HepG2 (cell line): ENCODE results near the gene TRA2B. TPM values are rescaled to one million over a fixed set of nuclear protein-coding genes. Genes with fewer than 3 reads are reported as not detected.

Experiments
- ATF1 ChIP-seq: IDR thresholded peaks from 2 replicates; pipeline ENCODE4 v1.6.1; 2016; ENCODE audit warnings: mild to moderate bottlenecking, control low read depth
- CBX5 ChIP-seq: sonication (generic); formaldehyde crosslinking; IDR thresholded peaks from 2 replicates; pipeline ENCODE4 v1.4.0; 2020; ENCODE audit warnings: missing genetic modification reagents, borderline replicate concordance
- FOSL2 ChIP-seq: sonication (generic); formaldehyde crosslinking; IDR thresholded peaks from 2 replicates; pipeline ENCODE4 v1.4.0; 2020; ENCODE audit warnings: missing genetic modification reagents
- GABPB1 ChIP-seq: IDR thresholded peaks from 2 replicates; pipeline ENCODE4 v1.6.1; 2016; ENCODE audit warnings: mild to moderate bottlenecking, missing genetic modification reagents, moderate library complexity, missing compliant biosample characterization
- JUN ChIP-seq: sonication (generic); formaldehyde crosslinking; IDR thresholded peaks from 2 replicates; pipeline ENCODE4 v1.4.0; 2020; ENCODE audit warnings: mild to moderate bottlenecking, missing genetic modification reagents
- KDM6A ChIP-seq: IDR thresholded peaks from 2 replicates; pipeline ENCODE4 v1.6.1; 2016; ENCODE audit warnings: low read depth
- MAZ ChIP-seq, 2 experiments: sonication (generic) in 1 of 2; formaldehyde crosslinking in 1 of 2; IDR thresholded peaks; 2 replicates each; pipeline versions ENCODE4 v1.5.0 to v1.6.1; 2012 to 2020; ENCODE audit warnings: low read depth in 2 of 2, mild to moderate bottlenecking in 2 of 2, borderline replicate concordance in 1 of 2, improper control_type of control experiment in 1 of 2, low read length in 1 of 2, missing genetic modification reagents in 1 of 2, moderate library complexity in 1 of 2
- RAD51 ChIP-seq: fragments of 450-650 bp; IDR thresholded peaks from 2 replicates; pipeline ENCODE4 v1.6.1; 2016; ENCODE audit warnings: borderline replicate concordance
- RFX5 ChIP-seq: IDR thresholded peaks from 2 replicates; pipeline ENCODE4 v1.6.1; 2011; ENCODE audit warnings: low read depth, low read length, improper control_type of control experiment
- SCMH1 ChIP-seq: sonication (generic); formaldehyde crosslinking; IDR thresholded peaks from 2 replicates; pipeline ENCODE4 v1.9.0; 2021; ENCODE audit warnings: missing genetic modification reagents, mild to moderate bottlenecking, borderline replicate concordance
- TMF1 ChIP-seq: sonication (generic); formaldehyde crosslinking; IDR thresholded peaks from 2 replicates; pipeline ENCODE4 v1.8.1; 2022; ENCODE audit warnings: low read depth, missing genetic modification reagents
- ZBTB3 ChIP-seq: sonication (generic); formaldehyde crosslinking; IDR thresholded peaks from 2 replicates; pipeline ENCODE4 v1.4.0; 2020; ENCODE audit warnings: low read depth, mild to moderate bottlenecking, moderate library complexity, missing genetic modification reagents, borderline replicate concordance
- ZNF317 ChIP-seq: sonication (generic); formaldehyde crosslinking; IDR thresholded peaks from 2 replicates; pipeline ENCODE4 v1.5.0; 2020; ENCODE audit warnings: mild to moderate bottlenecking, missing genetic modification reagents
- ZNF446 ChIP-seq: sonication (generic); formaldehyde crosslinking; IDR thresholded peaks from 2 replicates; pipeline ENCODE4 v1.5.0; 2020; ENCODE audit warnings: mild to moderate bottlenecking, missing genetic modification reagents
- ZNF605 ChIP-seq: sonication (generic); formaldehyde crosslinking; IDR thresholded peaks from 2 replicates; pipeline ENCODE4 v1.8.0; 2022; ENCODE audit warnings: mild to moderate bottlenecking, missing genetic modification reagents
- ZNF615 ChIP-seq: sonication (generic); formaldehyde crosslinking; IDR thresholded peaks from 2 replicates; pipeline ENCODE4 v1.5.0; 2020; ENCODE audit warnings: mild to moderate bottlenecking, missing genetic modification reagents, borderline replicate concordance
- ZNF629 ChIP-seq: sonication (generic); formaldehyde crosslinking; conservative IDR thresholded peaks from 2 replicates; pipeline ENCODE4 v1.5.0; 2020; ENCODE audit warnings: missing genetic modification reagents
- ZNF772 ChIP-seq: sonication (generic); formaldehyde crosslinking; IDR thresholded peaks from 2 replicates; pipeline ENCODE4 v1.5.0; 2020; ENCODE audit warnings: mild to moderate bottlenecking, missing genetic modification reagents
- ZNF777 ChIP-seq: sonication (generic); formaldehyde crosslinking; IDR thresholded peaks from 2 replicates; pipeline ENCODE4 v1.4.0; 2020; ENCODE audit warnings: missing genetic modification reagents
- ZNF792 ChIP-seq: IDR thresholded peaks from 2 replicates; pipeline ENCODE4 v1.6.1; 2016
- polyA plus RNA-seq, 8 experiments: library from polyadenylated mRNA; depleted of rRNA in 3 of 8; stranded (reverse) in 7 of 8; unstranded in 1 of 8; fragments of >200 nt; fragmentation: Illumina TruSeq in 4 of 8; extraction: Trizol in 4 of 8; gene quantifications; 2 replicates each; pipeline versions ENCODE4 v1.2.1 to v1.2.3, GENCODE V29; 2011 to 2016; ENCODE audit warnings: low read depth in 4 of 8, missing spikeins in 1 of 8, mixed read lengths in 1 of 8; ENCODE audit not compliant: insufficient read depth in 1 of 8
- total RNA-seq, 5 experiments: library from RNA; depleted of rRNA; stranded (reverse); fragments of >200 nt; fragmentation: Illumina TruSeq; extraction: Trizol; gene quantifications; 2 replicates each; pipeline ENCODE4 v1.2.3, GENCODE V29; 2016; ENCODE audit warnings: low read depth in 1 of 5
- TF ChIP-seq, protein P1 (sequence below): IDR thresholded peaks from 2 replicates; pipeline ENCODE4 v1.6.1; 2016; ENCODE audit warnings: missing compliant biosample characterization, missing genetic modification reagents, borderline replicate concordance
- TF ChIP-seq, protein P2 (sequence below): sonication (generic); formaldehyde crosslinking; IDR thresholded peaks from 2 replicates; pipeline ENCODE4 v1.4.0; 2020; ENCODE audit warnings: missing genetic modification reagents, borderline replicate concordance
- TF ChIP-seq, protein P3 (sequence below): sonication (generic); formaldehyde crosslinking; IDR thresholded peaks from 2 replicates; pipeline ENCODE4 v1.4.0; 2020; ENCODE audit warnings: missing genetic modification reagents

TRA2B gene
- total and polyA plus RNA-seq, 2 of the 13 experiments (the other 11 are each of a cell fraction or from before 2014, with no cell fraction given) = 105 to 241 TPM

DNA sequence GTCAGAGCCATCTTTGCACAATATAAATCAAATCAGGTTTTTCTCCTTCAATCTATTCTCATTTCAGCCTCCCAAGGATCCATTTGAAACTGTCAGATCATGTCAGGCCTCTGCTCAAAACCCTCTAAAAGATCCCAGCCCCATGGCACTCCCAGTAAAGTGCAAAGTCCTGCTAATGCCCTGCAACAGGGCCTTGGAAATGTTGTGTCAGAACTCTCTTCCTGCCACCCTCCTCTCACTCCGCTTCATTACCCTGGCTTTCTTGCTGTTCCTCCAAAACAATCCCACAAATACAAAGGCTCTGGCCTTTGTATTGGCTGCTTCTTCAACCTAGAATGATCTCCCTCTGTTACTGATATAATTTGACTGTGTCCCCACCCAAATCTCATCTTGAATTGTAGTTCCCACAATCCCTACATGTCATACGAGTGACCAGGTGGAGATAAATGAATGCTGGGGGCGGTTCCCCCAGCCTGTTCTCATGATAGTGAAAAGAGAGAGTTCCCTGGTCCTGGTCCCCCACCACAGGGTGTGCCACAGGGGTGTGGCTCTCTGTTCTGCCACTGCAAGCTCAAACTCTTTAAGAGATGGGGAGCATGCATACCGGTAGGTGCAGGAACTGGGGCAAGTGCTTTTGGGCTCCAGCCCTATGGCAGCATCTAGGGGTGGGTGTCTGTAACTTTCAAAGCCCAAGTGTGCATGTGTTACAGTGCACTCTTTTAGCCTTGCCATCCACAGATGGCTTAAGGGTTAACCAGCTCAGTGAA, 22.9 kb upstream of the TRA2B start (continued):
- TF ChIP-seq, protein P1, sequence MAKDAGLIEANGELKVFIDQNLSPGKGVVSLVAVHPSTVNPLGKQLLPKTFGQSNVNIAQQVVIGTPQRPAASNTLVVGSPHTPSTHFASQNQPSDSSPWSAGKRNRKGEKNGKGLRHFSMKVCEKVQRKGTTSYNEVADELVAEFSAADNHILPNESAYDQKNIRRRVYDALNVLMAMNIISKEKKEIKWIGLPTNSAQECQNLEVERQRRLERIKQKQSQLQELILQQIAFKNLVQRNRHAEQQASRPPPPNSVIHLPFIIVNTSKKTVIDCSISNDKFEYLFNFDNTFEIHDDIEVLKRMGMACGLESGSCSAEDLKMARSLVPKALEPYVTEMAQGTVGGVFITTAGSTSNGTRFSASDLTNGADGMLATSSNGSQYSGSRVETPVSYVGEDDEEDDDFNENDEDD (CRISPR knock-in tag) = no peak
- TF ChIP-seq, protein P2, sequence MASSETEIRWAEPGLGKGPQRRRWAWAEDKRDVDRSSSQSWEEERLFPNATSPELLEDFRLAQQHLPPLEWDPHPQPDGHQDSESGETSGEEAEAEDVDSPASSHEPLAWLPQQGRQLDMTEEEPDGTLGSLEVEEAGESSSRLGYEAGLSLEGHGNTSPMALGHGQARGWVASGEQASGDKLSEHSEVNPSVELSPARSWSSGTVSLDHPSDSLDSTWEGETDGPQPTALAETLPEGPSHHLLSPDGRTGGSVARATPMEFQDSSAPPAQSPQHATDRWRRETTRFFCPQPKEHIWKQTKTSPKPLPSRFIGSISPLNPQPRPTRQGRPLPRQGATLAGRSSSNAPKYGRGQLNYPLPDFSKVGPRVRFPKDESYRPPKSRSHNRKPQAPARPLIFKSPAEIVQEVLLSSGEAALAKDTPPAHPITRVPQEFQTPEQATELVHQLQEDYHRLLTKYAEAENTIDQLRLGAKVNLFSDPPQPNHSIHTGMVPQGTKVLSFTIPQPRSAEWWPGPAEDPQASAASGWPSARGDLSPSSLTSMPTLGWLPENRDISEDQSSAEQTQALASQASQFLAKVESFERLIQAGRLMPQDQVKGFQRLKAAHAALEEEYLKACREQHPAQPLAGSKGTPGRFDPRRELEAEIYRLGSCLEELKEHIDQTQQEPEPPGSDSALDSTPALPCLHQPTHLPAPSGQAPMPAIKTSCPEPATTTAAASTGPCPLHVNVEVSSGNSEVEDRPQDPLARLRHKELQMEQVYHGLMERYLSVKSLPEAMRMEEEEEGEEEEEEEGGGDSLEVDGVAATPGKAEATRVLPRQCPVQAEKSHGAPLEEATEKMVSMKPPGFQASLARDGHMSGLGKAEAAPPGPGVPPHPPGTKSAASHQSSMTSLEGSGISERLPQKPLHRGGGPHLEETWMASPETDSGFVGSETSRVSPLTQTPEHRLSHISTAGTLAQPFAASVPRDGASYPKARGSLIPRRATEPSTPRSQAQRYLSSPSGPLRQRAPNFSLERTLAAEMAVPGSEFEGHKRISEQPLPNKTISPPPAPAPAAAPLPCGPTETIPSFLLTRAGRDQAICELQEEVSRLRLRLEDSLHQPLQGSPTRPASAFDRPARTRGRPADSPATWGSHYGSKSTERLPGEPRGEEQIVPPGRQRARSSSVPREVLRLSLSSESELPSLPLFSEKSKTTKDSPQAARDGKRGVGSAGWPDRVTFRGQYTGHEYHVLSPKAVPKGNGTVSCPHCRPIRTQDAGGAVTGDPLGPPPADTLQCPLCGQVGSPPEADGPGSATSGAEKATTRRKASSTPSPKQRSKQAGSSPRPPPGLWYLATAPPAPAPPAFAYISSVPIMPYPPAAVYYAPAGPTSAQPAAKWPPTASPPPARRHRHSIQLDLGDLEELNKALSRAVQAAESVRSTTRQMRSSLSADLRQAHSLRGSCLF = no peak
- TF ChIP-seq ZNF317 (no peak), ZBTB3 (no peak), ZNF772 (CRISPR knock-in tag) (no peak), CBX5 (CRISPR knock-in tag) (no peak), MAZ (IDR thresholded peaks at IDR 0.05; ENCODE audit: borderline replicate concordance, low read depth, low read length) (no peak), MAZ (CRISPR knock-in tag; IDR thresholded peaks at IDR 0.05; ENCODE audit: low read depth) (no peak), ZNF792 (CRISPR knock-in tag) (0 out of 2 replicates have a peak, but pooled peaks have one; percentile 61), TMF1 (no peak), RFX5 (no peak), RAD51 (no peak), ZNF777 (CRISPR knock-in tag) (no peak), FOSL2 (CRISPR knock-in tag) (peak; percentile 36), GABPB1 (CRISPR knock-in tag) (no peak), ZNF446 (CRISPR knock-in tag) (no peak), ZNF605 (CRISPR knock-in tag) (no peak; the same call in 1 of the 2 replicates), KDM6A (CRISPR knock-in tag) (peak; percentile 44; the same call in 1 of the 2 replicates), ATF1 (CRISPR knock-in tag) (0 out of 2 replicates have a peak, but pooled peaks have one; percentile 52), ZNF629 (CRISPR knock-in tag) (no peak), ZNF615 (no peak), SCMH1 (no peak), JUN (CRISPR knock-in tag) (no peak)
- TF ChIP-seq, protein P3, sequence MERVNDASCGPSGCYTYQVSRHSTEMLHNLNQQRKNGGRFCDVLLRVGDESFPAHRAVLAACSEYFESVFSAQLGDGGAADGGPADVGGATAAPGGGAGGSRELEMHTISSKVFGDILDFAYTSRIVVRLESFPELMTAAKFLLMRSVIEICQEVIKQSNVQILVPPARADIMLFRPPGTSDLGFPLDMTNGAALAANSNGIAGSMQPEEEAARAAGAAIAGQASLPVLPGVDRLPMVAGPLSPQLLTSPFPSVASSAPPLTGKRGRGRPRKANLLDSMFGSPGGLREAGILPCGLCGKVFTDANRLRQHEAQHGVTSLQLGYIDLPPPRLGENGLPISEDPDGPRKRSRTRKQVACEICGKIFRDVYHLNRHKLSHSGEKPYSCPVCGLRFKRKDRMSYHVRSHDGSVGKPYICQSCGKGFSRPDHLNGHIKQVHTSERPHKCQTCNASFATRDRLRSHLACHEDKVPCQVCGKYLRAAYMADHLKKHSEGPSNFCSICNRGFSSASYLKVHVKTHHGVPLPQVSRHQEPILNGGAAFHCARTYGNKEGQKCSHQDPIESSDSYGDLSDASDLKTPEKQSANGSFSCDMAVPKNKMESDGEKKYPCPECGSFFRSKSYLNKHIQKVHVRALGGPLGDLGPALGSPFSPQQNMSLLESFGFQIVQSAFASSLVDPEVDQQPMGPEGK (CRISPR knock-in tag) = peak; percentile 51; the same call in 1 of the 2 replicates
